ENCODE measurements around the gene PDP2. TPM values are rescaled to one million over a fixed set of nuclear protein-coding genes. Genes with fewer than 3 reads are reported as not detected.

PDP2 gene
- total and polyA plus RNA-seq, 9 of the 15 experiments (the other 6 are each of a cell fraction or from before 2014, with no cell fraction given): 2.5 to 24.3 (median 7.2) TPM

- peak within 1 kb of the TSS; percentile 32 for H3K4me3 ChIP-seq
- H3K9me1 ChIP-seq (ENCODE audit: control insufficient read depth, insufficient read depth, low read length): no peaks in the 10 kb centered on the region
- POLR2A ChIA-PET: interaction anchor here (0.5 to 1.0 kb wide), 2 partner anchors 17 to 41 kb away, joined by 3 read pairs; no protein-coding TSS in a partner anchor
- no TSS peak for BruUV-seq (replicated peaks)
- 4% methylated on average over 16 of the region's 42 CpGs for WGBS (ENCODE audit: insufficient coverage, low coverage, missing lambda C conversion rate)
- no peak for FAIRE-seq
- peak within 1 kb of the TSS; percentile 68 for H3K4me2 ChIP-seq (ENCODE audit: insufficient read depth, low read length)
- no peaks in the 10 kb centered on the region for H3K36me3 ChIP-seq (ENCODE audit: control insufficient read depth, insufficient read depth, low read length)
- peak within 1 kb of the TSS in 1 of 2 experiments; percentile 85; a peak in 2 of 4 replicates for H3K9ac ChIP-seq (ENCODE audit: insufficient read depth in 1 of 2, low read depth in 2 of 2, low read length in 2 of 2)
- intact Hi-C loops (cut with micrococcal nuclease): loop anchor here (5.0 kb wide), 1 partner anchor 518 kb away; no protein-coding TSS in a partner anchor
- H3K27ac ChIP-seq (ENCODE audit: extremely low read depth, low read depth, low read length): no peak within 1 kb of the TSS
- peak within 1 kb of the TSS; percentile 86 for H2AFZ ChIP-seq (ENCODE audit: low read depth, low read length)
- CTCF ChIA-PET (ENCODE audit: low intra/inter-chr PET ratio): interaction anchor here (0.5 to 1.5 kb wide), 3 partner anchors 10 to 30 kb away, joined by 3 to 10 read pairs (median 3); no protein-coding TSS in a partner anchor
- peak; percentile 35 to 77 (median 56) for DNase-seq (ENCODE audit: extremely low read depth in 1 of 4, low spot score in 3 of 4)
- H3K27me3 ChIP-seq (ENCODE audit: control insufficient read depth in 2 of 2, insufficient read depth in 2 of 2, low read length in 2 of 2): peaks cover 4 to 38% of the 10 kb centered on the region in 2 experiments; a peak in 2 of 5 replicates
- ATAC-seq: peak; percentile 31
- H3K79me2 ChIP-seq (ENCODE audit: control insufficient read depth, insufficient read depth, low read length): no peaks in the 10 kb centered on the region
- H3K4me1 ChIP-seq (replicated peaks in 1 of 2; ENCODE audit: control insufficient read depth in 2 of 2, insufficient read depth in 2 of 2, low read length in 2 of 2): peaks cover 0 to 31% of the 10 kb centered on the region in 2 experiments; a peak in 3 of 5 replicates
- no peaks in the 10 kb centered on the region for H3K9me3 ChIP-seq (replicated peaks; ENCODE audit: control insufficient read depth, insufficient read depth, low read depth, low read length)
- in situ Hi-C loops (cut with MboI): no loop called here
- no peaks in the 10 kb centered on the region; the same call in 1 of the 2 replicates for H4K20me1 ChIP-seq (replicated peaks; ENCODE audit: control insufficient read depth, insufficient read depth, low read length)
- peak; percentile 44; the same call in 1 of the 2 replicates for TF ChIP-seq TEAD4 (IDR thresholded peaks at IDR 0.05; ENCODE audit: low read length)
- TF ChIP-seq TEAD4 (CRISPR knock-in tag; IDR thresholded peaks at IDR 0.05; ENCODE audit: borderline replicate concordance): no peak
- TF ChIP-seq RBBP5 (IDR thresholded peaks at IDR 0.05; ENCODE audit: borderline replicate concordance, insufficient read depth, low read length, poor library complexity, severe bottlenecking): peak; percentile 27
- TF ChIP-seq ETV5 (CRISPR knock-in tag; IDR thresholded peaks at IDR 0.05; ENCODE audit: low read depth): no peak
- TF ChIP-seq SMAD3 (CRISPR knock-in tag; conservative IDR thresholded peaks at IDR 0.05): no peak
- TF ChIP-seq KDM5B (IDR thresholded peaks at IDR 0.05; ENCODE audit: insufficient replicate concordance, low read depth, low read length): peak; percentile 45
- TF ChIP-seq ZNF717 (CRISPR knock-in tag; IDR thresholded peaks at IDR 0.05): no peak
- TF ChIP-seq CREM (IDR thresholded peaks at IDR 0.05; ENCODE audit: low read depth): peak; percentile 38; the same call in 1 of the 2 replicates
- TF ChIP-seq ZNF318 (IDR thresholded peaks at IDR 0.05; ENCODE audit: borderline replicate concordance in 1 of 2, low read depth in 1 of 2): no peak
- TF ChIP-seq SAFB (IDR thresholded peaks at IDR 0.05; ENCODE audit: borderline replicate concordance, low read depth, low read length): no peak
- no peak for TF ChIP-seq ZNF79 (CRISPR knock-in tag; IDR thresholded peaks at IDR 0.05; ENCODE audit: low read depth)
- TF ChIP-seq ARID1B (IDR thresholded peaks at IDR 0.05): no peak
- TF ChIP-seq ZBTB8A (IDR thresholded peaks at IDR 0.05; ENCODE audit: partially characterized antibody): no peak
These were observed 45.1 kb downstream of the PDP2 start, which contains the start of gene RRAD for GRCh38 chr16:66925322-66925840. TSS of gene RRAD (minus strand) at chr16:66925535. CDS start at chr16:66925179, 356 bp downstream.

All from K562 (cell line).